GM13976 (cell line): Measurements from ENCODE around the gene EXOC7.
"Not testable (repeated sequence)": the region's sequence is repeated elsewhere in the genome, so short reads cannot be mapped to it uniquely, and the experiment has no call there.

Source experiments
- DNase-seq: peaks from one replicate; pipeline ENCODE4 v3.0.0; 2012; ENCODE audit warnings: low spot score
- CTCF ChIP-seq: IDR thresholded peaks from 2 replicates; pipeline ENCODE4 v1.5.1; 2012; ENCODE audit warnings: borderline replicate concordance, mild to moderate bottlenecking; ENCODE audit not compliant: insufficient read depth; ENCODE audit errors: extremely low read depth, missing control alignments, control extremely low read depth
- in situ Hi-C: fragments of 300-500 bp; cut with MboI; formaldehyde crosslinking; loops from one replicate; pipeline ENCODE4 v1.12.0; 2022; ENCODE audit warnings: low sequenced_read_pairs, mixed read lengths, inconsistent platforms; ENCODE audit not compliant: unreplicated experiment

Gene EXOC7

GRCh38 chr17:76072148-76072858 lies 31.3 kb downstream of the EXOC7 start, which contains the start of gene SRP68:
Gene SRP68 (minus strand): TSS chr17:76072517. CDS start chr17:76072491, 26 bp downstream.
- in situ Hi-C loops = no loop called here
- DNase-seq = peak; percentile 96
- no peak for TF ChIP-seq CTCF

GRCh38 chr17:76071531-76072147 lies 31.9 kb downstream of the EXOC7 start:
- peak; percentile 71 for DNase-seq

GRCh38 chr17:76065775-76066174 lies 37.8 kb downstream of the EXOC7 start:
- in situ Hi-C loops = no loop called here
- no peak for TF ChIP-seq CTCF
- no peak for DNase-seq

More at GRCh38 chr17:76071531-76072147, 31.9 kb downstream of the EXOC7 start:
- in situ Hi-C loops = no loop called here
- TF ChIP-seq CTCF = no peak

GRCh38 chr17:76063875-76064546 lies 39.6 kb downstream of the EXOC7 start:
- no peak for DNase-seq
- no peak for TF ChIP-seq CTCF
- in situ Hi-C loops = no loop called here

- DNase-seq, in situ Hi-C loops: not testable (repeated sequence)
Observed at GRCh38 chr17:76058264-76058663, 45.3 kb downstream of the EXOC7 start.

GRCh38 chr17:76056882-76057281 lies 46.7 kb downstream of the EXOC7 start:
- in situ Hi-C loops = no loop called here
- no peak for TF ChIP-seq CTCF
- DNase-seq = no peak

GRCh38 chr17:76054112-76054476 lies 49.5 kb downstream of the EXOC7 start:
- in situ Hi-C loops = no loop called here
- no peak for TF ChIP-seq CTCF
- DNase-seq = no peak
